Nephron progenitor cell (in vitro differentiated cells): Measurements from ENCODE around the gene CDH4.

ENCODE experiments used
- DNase-seq: peaks from one replicate; pipeline ENCODE4 v3.0.0; 2021
- H3K27ac Mint-ChIP-seq: 2 replicates; pipeline ENCODE4 v1.8.0; 2021; ENCODE audit warnings: mild to moderate bottlenecking, moderate library complexity, mixed read lengths
- H3K27me3 Mint-ChIP-seq: 2 replicates; pipeline ENCODE4 v1.8.0; 2021; ENCODE audit warnings: mild to moderate bottlenecking, low read depth, mixed read lengths; ENCODE audit not compliant: poor library complexity
- H3K36me3 Mint-ChIP-seq: 2 replicates; pipeline ENCODE4 v1.8.0; 2021; ENCODE audit warnings: low read depth, mixed read lengths
- H3K4me1 Mint-ChIP-seq: 2 replicates; pipeline ENCODE4 v1.8.0; 2021; ENCODE audit warnings: mixed read lengths
- H3K4me3 Mint-ChIP-seq: 2 replicates; pipeline ENCODE4 v1.8.0; 2021; ENCODE audit warnings: mild to moderate bottlenecking, moderate library complexity, mixed read lengths
- H3K9me3 Mint-ChIP-seq: 2 replicates; pipeline ENCODE4 v1.8.0; 2021; ENCODE audit warnings: mild to moderate bottlenecking, moderate library complexity, mixed read lengths
- TF ChIP-seq, protein P1 (sequence below): fragments of 200-600 bp; sonication (generic); IDR thresholded peaks from 2 replicates; pipeline ENCODE4 v1.5.0; 2021; ENCODE audit warnings: antibody characterized with exemption

The CDH4 gene

DNA sequence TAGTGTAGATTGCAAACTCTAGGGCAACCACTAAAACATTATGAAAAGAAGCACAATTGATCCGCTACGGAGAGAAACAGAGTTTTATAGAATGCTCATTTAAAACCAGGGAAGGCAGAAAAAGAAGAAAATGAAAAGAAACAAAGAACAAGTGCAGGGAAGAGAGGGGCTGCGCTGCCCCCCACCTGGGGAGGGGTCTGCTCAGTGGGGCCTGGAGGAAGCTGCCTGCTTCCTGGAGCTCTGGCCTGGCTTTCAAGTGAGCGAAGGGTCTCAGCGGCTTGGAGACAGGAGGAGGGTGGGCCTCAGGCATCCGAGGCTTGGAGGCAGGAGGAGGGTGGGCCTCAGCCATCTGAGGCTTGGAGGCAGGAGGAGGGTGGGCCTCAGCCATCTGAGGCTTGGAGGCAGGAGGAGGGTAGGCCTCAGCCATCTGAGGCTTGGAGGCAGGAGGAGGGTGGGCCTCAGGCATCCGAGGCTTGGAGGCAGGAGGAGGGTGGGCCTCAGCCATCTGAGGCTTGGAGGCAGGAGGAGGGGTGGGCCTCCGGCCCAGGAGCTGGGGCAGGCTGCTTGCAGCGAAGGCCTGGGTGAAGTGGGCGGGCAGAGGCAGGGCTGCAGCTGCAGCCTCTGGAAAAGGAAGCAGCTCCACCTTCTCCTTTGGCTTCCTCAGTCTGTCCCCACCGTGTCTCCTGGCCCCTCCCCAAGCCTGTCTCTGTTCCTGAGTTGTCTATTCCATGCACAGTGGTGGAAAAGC is 407.4 kb downstream of the CDH4 start:
- Mint-ChIP-seq H3K36me3 (no peaks in the 10 kb centered on the region), H3K4me3 (no peak overlapping the region), H3K9me3 (peaks cover 2% of the 10 kb centered on the region), H3K27ac (peak overlapping the region; percentile 3), H3K4me1 (peaks cover 26% of the 10 kb centered on the region), H3K27me3 (peaks cover 16% of the 10 kb centered on the region)
- TF ChIP-seq, protein P1, sequence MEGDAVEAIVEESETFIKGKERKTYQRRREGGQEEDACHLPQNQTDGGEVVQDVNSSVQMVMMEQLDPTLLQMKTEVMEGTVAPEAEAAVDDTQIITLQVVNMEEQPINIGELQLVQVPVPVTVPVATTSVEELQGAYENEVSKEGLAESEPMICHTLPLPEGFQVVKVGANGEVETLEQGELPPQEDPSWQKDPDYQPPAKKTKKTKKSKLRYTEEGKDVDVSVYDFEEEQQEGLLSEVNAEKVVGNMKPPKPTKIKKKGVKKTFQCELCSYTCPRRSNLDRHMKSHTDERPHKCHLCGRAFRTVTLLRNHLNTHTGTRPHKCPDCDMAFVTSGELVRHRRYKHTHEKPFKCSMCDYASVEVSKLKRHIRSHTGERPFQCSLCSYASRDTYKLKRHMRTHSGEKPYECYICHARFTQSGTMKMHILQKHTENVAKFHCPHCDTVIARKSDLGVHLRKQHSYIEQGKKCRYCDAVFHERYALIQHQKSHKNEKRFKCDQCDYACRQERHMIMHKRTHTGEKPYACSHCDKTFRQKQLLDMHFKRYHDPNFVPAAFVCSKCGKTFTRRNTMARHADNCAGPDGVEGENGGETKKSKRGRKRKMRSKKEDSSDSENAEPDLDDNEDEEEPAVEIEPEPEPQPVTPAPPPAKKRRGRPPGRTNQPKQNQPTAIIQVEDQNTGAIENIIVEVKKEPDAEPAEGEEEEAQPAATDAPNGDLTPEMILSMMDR, result no peak
- DNase-seq, result peak; percentile 26

DNA sequence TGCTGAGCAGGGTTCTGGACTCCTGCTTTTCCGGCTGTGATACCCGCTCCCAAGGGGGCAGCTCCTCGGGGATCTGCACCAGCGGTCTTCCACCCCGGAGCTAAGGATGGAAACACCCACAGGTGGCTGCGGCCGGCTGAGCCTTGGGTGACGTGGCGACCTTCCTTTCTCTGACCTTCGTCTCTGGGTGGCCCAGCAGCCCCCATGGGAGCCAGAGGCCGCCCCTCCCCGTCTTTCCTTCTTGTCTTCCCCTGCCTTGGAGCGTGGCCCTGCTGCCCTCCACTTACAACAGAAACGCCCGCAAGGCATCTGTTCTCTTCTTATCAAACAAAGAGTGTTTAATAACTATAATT is 407.9 kb downstream of the CDH4 start:
- Mint-ChIP-seq H3K36me3 (no peaks in the 10 kb centered on the region), H3K9me3 (no peaks in the 10 kb centered on the region), H3K4me1 (peaks cover 26% of the 10 kb centered on the region), H3K4me3 (no peak overlapping the region), H3K27ac (no peak overlapping the region), H3K27me3 (peaks cover 16% of the 10 kb centered on the region)
- DNase-seq, result no peak
- TF ChIP-seq, protein P1, result no peak

GRCh38 chr20:61660559-61660958 is 408.5 kb downstream of the CDH4 start:
- Mint-ChIP-seq H3K9me3 (no peaks in the 10 kb centered on the region), H3K4me1 (peaks cover 26% of the 10 kb centered on the region), H3K27me3 (peaks cover 13% of the 10 kb centered on the region), H3K36me3 (no peaks in the 10 kb centered on the region), H3K27ac (no peak overlapping the region), H3K4me3 (no peak overlapping the region)
- no peak for DNase-seq
- TF ChIP-seq, protein P1, result no peak

GRCh38 chr20:61661025-61661424 is 409.0 kb downstream of the CDH4 start:
- H3K27ac Mint-ChIP-seq, result no peak overlapping the region
- no peak for DNase-seq
- TF ChIP-seq, protein P1, result no peak
- no peaks in the 10 kb centered on the region for H3K36me3 Mint-ChIP-seq
- H3K27me3 Mint-ChIP-seq, result peaks cover 9% of the 10 kb centered on the region
- no peak overlapping the region for H3K4me3 Mint-ChIP-seq
- peaks cover 26% of the 10 kb centered on the region for H3K4me1 Mint-ChIP-seq
- no peaks in the 10 kb centered on the region for H3K9me3 Mint-ChIP-seq

DNA sequence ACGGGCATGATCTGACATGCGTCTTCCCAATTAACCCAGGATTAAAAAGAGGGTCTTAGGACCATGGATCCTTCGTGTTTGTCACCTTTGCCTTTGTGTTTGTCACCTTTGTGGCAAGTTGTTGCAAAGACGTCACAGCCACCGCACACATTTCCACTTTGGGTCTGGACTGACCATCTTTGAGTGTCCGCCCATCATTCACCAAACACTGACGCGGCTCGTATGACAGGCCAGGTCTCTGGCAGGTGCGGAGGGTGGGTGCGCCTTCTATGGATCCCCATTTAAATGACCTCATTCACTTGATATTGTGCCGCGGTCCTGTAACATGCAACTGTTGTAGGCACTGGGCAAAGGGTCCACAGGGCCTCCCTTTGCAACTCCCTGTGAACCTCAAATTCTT is 409.5 kb downstream of the CDH4 start:
- H3K27ac Mint-ChIP-seq, result no peak overlapping the region
- H3K4me1 Mint-ChIP-seq, result peaks cover 26% of the 10 kb centered on the region
- DNase-seq, result no peak
- H3K36me3 Mint-ChIP-seq, result no peaks in the 10 kb centered on the region
- H3K27me3 Mint-ChIP-seq, result peaks cover 6% of the 10 kb centered on the region
- TF ChIP-seq, protein P1, result no peak
- no peaks in the 10 kb centered on the region for H3K9me3 Mint-ChIP-seq
- H3K4me3 Mint-ChIP-seq, result no peak overlapping the region
